GOT3 (cell line): ENCODE results near the gene SH3RF2.
"Not testable (repeated sequence)": the region's sequence is repeated elsewhere in the genome, so short reads cannot be mapped to it uniquely, and the experiment has no call there.

Source experiments
- DNase-seq: peaks from one replicate; lab custom pipeline; 2025; ENCODE audit warnings: mixed read lengths; lab: John Stamatoyannopoulos, UW

The SH3RF2 gene

DNA sequence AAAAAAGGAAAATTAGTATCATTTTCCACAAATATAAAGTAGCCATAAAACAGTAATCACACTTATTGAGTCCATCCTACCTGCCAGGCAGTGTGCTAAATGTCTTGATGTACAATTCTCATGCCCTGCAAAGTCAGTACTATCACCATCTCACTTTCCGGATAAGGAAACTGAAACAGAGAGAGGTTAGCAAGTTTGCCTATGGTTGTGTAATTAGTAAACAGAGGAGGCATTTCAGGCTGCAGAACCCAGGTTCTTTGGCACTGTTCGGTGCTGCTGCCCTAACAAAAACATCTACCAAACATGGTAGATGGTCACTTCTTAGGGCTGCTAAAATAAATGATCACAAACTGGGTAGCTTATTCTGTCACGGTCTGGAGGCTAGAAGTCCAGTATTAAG lies 146.4 kb downstream of the SH3RF2 start:
- DNase-seq: no peak

DNA sequence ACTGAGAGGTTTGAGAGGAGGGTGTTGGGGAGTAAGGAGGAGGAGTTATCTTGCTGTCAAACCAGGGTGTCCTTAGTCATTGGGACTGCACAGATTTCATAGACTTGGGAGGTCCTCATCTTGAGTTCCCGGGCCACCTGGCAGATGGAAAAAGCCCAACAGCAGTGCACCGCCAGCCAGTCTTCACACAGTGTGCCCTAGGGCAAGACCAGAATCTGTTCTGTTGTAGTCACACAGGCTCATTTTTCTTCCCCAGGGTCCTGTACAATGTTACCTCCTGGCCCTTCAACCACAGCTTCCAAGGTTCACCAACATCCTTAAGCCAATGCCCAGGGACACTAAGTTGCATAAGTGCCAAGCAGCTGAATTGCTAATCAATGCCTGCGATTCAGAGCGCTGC lies 148.0 kb downstream of the SH3RF2 start:
- no peak for DNase-seq

DNA sequence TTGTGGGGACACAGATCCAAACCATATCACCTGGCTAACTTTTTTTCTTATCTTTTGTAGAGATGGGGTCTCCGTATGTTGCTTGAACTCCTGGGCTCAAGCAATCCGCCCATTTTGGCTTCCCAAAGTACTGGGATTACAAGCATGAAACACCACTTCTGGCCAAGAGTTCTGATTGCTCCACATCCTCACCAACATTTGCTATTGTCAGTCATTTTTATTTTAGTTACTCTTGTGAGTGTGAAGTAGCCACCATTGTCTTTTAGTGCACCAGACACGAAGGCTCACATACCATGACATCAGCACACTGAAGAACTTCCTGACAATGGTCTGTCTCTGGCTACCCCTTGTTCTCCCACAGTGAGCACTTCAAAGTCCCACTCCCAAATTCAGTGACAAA lies 151.7 kb downstream of the SH3RF2 start:
- DNase-seq: no peak

DNA sequence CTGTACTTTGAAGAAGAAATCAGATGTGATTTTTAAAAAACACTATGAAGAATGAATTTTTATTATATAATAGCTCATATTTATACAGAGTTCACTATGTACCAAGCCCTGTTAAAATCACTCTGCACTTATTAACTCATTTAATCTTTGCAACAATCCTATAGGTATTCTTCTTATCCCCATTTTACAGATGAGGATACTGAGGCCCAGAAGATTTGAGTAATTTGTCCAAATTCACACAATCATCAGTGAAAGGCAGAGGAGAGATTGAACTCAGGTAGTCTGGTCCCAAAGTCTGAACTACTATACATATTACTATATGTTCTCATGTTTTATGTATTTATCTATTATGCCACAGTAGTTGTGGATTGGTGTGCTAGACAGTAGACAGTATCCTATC lies 152.9 kb downstream of the SH3RF2 start:
- DNase-seq: no peak

DNA sequence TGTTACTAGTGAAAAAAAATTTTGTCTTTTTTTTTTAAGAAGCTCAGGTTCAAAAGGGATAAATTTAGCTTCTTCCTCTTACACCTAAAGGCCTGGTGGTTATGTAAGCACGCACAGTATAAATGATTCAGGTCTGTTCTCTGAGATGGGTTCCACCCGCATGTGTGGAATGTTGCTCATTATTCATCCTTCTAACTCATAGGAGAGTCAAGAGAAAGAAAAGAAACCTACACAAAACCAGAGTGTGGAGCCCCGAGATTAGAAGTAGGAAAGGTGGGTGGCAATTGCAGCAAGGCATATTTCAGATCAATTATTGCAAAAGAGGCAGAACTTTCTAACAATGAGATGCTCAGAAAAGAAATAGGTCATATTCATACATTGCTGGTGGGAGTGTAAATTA lies 155.5 kb downstream of the SH3RF2 start:
- no peak for DNase-seq

DNA sequence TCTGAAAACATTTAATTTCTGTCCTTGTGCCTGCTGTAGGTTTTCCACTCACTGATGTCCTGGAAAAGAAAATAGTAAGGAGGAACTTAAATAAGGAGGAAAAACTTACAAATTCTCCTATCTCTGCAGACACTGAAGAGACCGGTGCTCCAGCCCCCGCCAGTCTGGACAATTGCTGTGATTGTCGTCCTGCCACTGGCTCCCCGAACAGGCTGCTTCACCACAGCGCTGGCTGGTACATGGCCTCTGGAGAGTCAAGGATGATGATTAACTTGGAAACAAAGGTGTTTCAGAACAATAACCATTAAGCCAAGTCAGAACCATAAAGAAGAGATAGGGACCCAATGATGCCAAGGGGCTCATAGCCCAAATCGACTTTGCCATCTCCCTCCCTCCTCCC lies 161.7 kb downstream of the SH3RF2 start:
- no peak for DNase-seq

DNA sequence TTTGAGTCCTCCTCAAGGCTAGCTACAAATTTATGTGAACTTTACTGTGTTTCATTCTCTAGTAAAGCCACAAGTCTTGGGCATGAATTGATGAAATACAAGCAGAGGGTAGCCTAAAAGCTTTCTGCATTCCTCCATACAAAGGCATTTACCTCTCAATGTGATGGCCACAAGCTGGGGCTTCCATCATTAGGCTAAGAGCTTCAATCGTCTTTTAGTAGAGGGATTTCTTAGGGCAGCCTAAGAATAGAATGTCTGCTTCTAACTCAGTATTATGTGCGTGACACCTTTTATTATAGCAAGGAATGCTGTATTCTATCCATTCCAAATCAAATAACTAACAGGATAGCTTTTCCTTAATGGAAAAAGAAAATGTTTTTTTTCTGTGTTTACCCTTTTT lies 165.3 kb downstream of the SH3RF2 start:
- no peak for DNase-seq

DNA sequence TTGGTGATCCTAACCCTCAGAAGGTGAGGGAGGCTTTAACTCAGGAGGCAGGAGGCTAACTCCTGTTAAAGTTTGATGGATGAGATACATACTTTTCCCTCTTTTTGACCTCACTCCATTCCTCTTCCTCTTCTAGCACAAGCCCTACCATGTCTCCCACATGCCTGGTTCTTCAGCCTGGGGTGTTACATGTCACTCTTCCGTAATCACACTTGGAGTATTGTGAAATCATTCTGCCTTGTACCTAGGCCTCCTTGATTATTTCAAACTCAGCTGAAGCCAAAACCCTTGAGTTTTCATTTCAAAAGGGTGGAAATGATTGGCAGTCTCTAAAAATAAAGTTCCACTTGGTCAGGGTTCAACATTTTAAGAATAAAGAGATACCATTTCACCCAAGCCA lies 167.2 kb downstream of the SH3RF2 start:
- no peak for DNase-seq

DNA sequence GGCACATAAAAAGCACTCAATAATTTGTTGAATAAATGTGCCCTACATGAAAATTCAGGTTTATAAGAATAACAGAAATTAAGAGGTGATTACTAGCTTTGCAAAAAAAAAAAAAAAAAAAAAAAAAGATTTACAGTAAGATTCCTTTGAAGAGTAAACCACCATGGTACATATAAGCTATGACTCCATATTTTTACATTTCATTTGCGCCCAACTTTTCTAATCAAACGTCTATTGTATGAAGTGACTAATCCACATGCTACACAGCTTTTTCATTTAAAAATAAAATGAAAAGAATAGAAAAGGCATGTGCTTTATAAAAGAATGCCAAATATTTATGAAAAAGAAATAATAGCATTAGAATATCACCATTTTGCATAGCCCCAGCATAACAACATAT lies 169.1 kb downstream of the SH3RF2 start, which contains the start of gene PLAC8L1:
Gene PLAC8L1 (minus strand): TSS at position 101 of the 400 bp plus-strand sequence. CDS start 1,266 bp downstream, outside the sequence.
- DNase-seq: no peak

DNA sequence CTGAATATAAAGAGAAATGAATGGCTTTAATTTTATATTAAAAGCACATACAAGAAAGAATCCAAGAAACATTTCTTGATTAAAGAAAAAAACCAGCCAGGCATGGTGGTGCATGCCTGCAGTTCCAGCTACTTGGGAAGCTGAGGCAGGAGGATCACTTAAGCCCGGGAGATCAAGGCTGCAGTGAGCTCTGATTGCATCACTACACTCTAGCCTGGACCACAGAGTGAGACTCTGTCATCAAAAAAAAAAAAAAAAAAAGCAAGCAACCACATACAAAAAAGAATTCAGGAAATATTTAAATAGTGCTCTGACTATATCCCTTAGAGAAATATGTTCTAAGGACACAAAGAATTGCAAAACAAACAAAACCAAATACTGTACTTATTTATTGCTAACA lies 171.5 kb downstream of the SH3RF2 start:
- no peak for DNase-seq

DNA sequence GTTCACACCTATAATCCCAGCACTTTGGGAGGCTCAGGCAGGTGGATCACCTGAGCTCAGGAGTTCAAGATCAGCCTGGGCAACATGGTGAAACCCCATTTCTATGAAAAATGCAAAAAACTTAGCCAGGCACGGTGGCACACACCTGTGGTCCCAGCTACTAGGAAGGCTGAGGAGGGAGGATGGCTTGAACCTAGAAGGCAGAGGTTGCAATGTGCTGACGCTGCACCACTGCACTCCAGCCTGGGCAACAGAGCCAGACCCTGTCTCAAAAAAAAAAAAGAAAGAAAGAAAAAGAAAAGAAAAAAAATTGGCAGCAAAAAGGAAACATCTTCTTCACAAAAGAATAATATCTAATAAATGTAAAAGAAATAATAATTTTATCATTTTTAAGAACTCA lies 172.5 kb downstream of the SH3RF2 start:
- not testable (repeated sequence) for DNase-seq

DNA sequence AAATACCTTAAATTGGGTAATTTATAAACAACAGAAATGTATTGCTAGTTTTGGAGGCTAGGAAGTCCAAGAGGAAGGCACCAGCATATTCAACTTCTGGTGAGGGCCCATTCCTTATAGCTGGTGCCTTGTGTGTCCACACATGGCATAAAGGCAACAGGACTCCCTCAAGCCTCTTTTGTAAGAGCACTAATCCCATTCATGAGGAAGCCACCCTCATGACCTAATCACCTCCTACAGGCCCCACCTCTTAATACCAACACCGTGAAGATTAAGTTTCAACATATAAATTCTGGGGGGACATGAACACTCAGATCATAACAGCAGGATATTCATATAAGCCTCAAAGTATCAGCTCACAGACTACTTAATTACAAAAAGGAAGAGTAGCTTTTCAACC lies 173.0 kb downstream of the SH3RF2 start:
- DNase-seq: no peak

DNA sequence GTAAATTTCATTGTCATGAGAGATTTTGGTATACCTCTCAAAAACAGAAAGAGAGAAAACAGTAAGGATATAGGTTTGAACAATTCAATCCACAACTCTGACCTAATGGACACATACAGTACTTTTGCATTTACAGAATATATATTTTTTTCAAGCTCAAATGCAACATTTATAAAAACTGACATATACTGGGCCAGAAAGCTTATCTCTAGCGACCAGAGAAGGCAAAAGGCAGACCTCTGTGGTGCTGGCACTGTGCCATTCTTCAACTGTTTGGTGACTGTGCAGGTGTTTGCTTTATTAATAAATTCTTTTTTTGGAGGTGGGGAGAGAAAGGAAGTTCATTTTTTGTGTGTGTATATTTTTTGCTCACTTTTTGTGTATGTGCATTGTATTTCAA lies 175.0 kb downstream of the SH3RF2 start:
- no peak for DNase-seq

DNA sequence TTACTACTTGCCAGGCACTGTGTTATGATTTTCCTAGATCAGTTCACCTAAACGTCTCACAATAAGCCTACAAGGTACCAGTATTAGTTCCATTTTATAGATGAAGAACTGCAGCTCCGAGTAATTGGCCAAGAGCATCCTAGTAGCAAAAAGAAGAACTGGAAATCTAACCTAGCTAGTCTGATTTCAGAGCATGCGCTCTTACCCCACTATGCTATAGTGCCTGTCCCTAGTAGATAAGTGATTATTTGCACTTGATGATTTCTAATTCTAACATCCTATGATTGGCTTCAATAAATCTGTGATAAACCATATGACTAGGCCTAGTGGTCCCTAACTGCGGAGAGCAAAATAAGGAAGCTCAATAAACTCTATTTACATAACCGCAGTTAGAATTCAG lies 176.1 kb downstream of the SH3RF2 start:
- DNase-seq: no peak
